HG02840 (cell line): ENCODE data around the gene MPHOSPH9.

Experiments used
- ATAC-seq: cut with Tn5 transposase; IDR thresholded peaks from one replicate; pipeline ENCODE4 v1.9.1; 2021; ENCODE audit warnings: mild to moderate bottlenecking, moderate library complexity, moderate number of reproducible peaks; ENCODE audit not compliant: unreplicated experiment, low FRiP score

MPHOSPH9 gene

GRCh38 chr12:123232807-123233504 is at the start of gene MPHOSPH9, which contains the start of gene MTRFR:
TSS of gene MPHOSPH9 (minus strand) at chr12:123233141. CDS start at chr12:123230364, 2,777 bp downstream.
TSS of gene MTRFR (plus strand) at chr12:123233436. CDS start at chr12:123253675, 20,239 bp downstream.
- ATAC-seq: peak; percentile 88

- no peak for ATAC-seq
Observed at GRCh38 chr12:123282111-123282510, 49.2 kb upstream of the MPHOSPH9 start.

GRCh38 chr12:123280971-123281370 is 48.0 kb upstream of the MPHOSPH9 start:
- ATAC-seq: no peak

- ATAC-seq: peak; percentile 54
Observed at GRCh38 chr12:123278101-123278627, 45.2 kb upstream of the MPHOSPH9 start.

GRCh38 chr12:123273166-123273565 is 40.2 kb upstream of the MPHOSPH9 start:
- ATAC-seq: no peak

GRCh38 chr12:123271001-123271668 is 38.2 kb upstream of the MPHOSPH9 start:
- ATAC-seq: peak; percentile 54

- no peak for ATAC-seq
Observed at GRCh38 chr12:123270214-123271000, 37.5 kb upstream of the MPHOSPH9 start.

GRCh38 chr12:123269896-123270213 is 36.9 kb upstream of the MPHOSPH9 start:
- ATAC-seq: no peak

- no peak for ATAC-seq
Observed at GRCh38 chr12:123269395-123269892, 36.5 kb upstream of the MPHOSPH9 start.

- no peak for ATAC-seq
Observed at GRCh38 chr12:123268850-123269249, 35.9 kb upstream of the MPHOSPH9 start.

- no peak for ATAC-seq
Observed at GRCh38 chr12:123267991-123268843, 35.3 kb upstream of the MPHOSPH9 start.

- ATAC-seq: no peak
Observed at GRCh38 chr12:123267335-123267920, 34.5 kb upstream of the MPHOSPH9 start.

GRCh38 chr12:123266679-123267277 is 33.8 kb upstream of the MPHOSPH9 start:
- ATAC-seq: no peak

- no peak for ATAC-seq
Observed at GRCh38 chr12:123265851-123266678, 33.1 kb upstream of the MPHOSPH9 start.

- no peak for ATAC-seq
Observed at GRCh38 chr12:123264642-123265041, 31.7 kb upstream of the MPHOSPH9 start.

GRCh38 chr12:123263196-123263817 is 30.4 kb upstream of the MPHOSPH9 start:
- ATAC-seq: no peak

GRCh38 chr12:123261196-123261595 is 28.3 kb upstream of the MPHOSPH9 start:
- ATAC-seq: no peak

- no peak for ATAC-seq
Observed at GRCh38 chr12:123260081-123260480, 27.1 kb upstream of the MPHOSPH9 start.
